Type B pancreatic cell (in vitro differentiated cells): ENCODE data around the gene MTNR1A. TPM values are rescaled to one million over a fixed set of nuclear protein-coding genes. Genes with fewer than 3 reads are reported as not detected.
A peak's percentile ranks its signal among the peaks of the same experiment; 100 is the strongest.

Experiments
- DNase-seq: peaks from one replicate; pipeline ENCODE4 v3.0.0; 2021; ENCODE audit warnings: mixed read lengths; ENCODE audit not compliant: unreplicated experiment; ENCODE audit errors: extremely low spot score
- H3K27ac Mint-ChIP-seq: 2 replicates; pipeline ENCODE4 v1.8.0; 2021; ENCODE audit warnings: mild to moderate bottlenecking, mixed read lengths
- H3K27me3 Mint-ChIP-seq: 2 replicates; pipeline ENCODE4 v1.8.0; 2021; ENCODE audit warnings: mixed read lengths
- H3K36me3 Mint-ChIP-seq: 2 replicates; pipeline ENCODE4 v1.8.0; 2021; ENCODE audit warnings: mixed read lengths
- H3K4me1 Mint-ChIP-seq: one replicate; pipeline ENCODE4 v1.8.0; 2021; ENCODE audit warnings: mixed read lengths; ENCODE audit not compliant: unreplicated experiment
- H3K4me3 Mint-ChIP-seq: 2 replicates; pipeline ENCODE4 v1.8.0; 2021; ENCODE audit warnings: mild to moderate bottlenecking, mixed read lengths
- H3K9me3 Mint-ChIP-seq: 2 replicates; pipeline ENCODE4 v1.8.0; 2021; ENCODE audit warnings: mixed read lengths
- total RNA-seq: library from RNA; stranded (reverse); gene quantifications from 2 replicates; pipeline ENCODE4 v1.2.1, GENCODE V29; 2021; ENCODE audit warnings: low replicate concordance
- TF ChIP-seq, protein P1 (sequence below): fragments of 200-600 bp; sonication (generic); conservative IDR thresholded peaks from 2 replicates; pipeline ENCODE4 v1.5.0; 2021; ENCODE audit warnings: antibody characterized with exemption, mild to moderate bottlenecking

MTNR1A gene
- total RNA-seq, 1 donor from 2014 or later: 0.39 TPM

GRCh38 chr4:186563761-186564160 is 8.4 kb upstream of the MTNR1A start:
- peaks cover 7% of the 10 kb centered on the region for H3K27me3 Mint-ChIP-seq
- DNase-seq: peak; percentile 8
- H3K4me1 Mint-ChIP-seq: no peaks in the 10 kb centered on the region
- TF ChIP-seq, protein P1, sequence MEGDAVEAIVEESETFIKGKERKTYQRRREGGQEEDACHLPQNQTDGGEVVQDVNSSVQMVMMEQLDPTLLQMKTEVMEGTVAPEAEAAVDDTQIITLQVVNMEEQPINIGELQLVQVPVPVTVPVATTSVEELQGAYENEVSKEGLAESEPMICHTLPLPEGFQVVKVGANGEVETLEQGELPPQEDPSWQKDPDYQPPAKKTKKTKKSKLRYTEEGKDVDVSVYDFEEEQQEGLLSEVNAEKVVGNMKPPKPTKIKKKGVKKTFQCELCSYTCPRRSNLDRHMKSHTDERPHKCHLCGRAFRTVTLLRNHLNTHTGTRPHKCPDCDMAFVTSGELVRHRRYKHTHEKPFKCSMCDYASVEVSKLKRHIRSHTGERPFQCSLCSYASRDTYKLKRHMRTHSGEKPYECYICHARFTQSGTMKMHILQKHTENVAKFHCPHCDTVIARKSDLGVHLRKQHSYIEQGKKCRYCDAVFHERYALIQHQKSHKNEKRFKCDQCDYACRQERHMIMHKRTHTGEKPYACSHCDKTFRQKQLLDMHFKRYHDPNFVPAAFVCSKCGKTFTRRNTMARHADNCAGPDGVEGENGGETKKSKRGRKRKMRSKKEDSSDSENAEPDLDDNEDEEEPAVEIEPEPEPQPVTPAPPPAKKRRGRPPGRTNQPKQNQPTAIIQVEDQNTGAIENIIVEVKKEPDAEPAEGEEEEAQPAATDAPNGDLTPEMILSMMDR: no peak
- H3K9me3 Mint-ChIP-seq: no peaks in the 10 kb centered on the region
- H3K4me3 Mint-ChIP-seq: no peak overlapping the region
- no peaks in the 10 kb centered on the region for H3K36me3 Mint-ChIP-seq
- no peak overlapping the region for H3K27ac Mint-ChIP-seq

DNA sequence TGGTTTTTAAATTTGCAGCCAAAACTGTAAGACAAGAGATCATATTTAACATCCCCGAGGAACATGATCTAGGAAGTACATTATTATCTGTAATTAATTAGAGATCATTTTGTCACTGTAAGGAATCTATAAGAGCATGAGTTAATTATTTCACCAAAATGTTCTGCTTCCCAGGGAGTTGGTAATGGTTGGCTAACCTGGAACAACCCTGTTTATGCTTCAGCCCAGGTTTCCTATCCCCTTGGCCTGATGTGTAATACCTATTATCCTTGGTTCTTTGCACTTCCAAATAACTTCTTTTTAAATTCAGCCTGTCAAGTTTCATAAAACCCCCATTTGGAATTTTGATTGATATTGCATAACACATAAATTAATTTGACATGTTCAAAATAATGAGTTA is 6.4 kb upstream of the MTNR1A start:
- no peak overlapping the region for H3K4me3 Mint-ChIP-seq
- H3K9me3 Mint-ChIP-seq: no peaks in the 10 kb centered on the region
- H3K27me3 Mint-ChIP-seq: peaks cover 22% of the 10 kb centered on the region
- DNase-seq: no peak
- TF ChIP-seq, protein P1: no peak
- H3K36me3 Mint-ChIP-seq: no peaks in the 10 kb centered on the region
- peaks cover 4% of the 10 kb centered on the region for H3K4me1 Mint-ChIP-seq
- no peak overlapping the region for H3K27ac Mint-ChIP-seq

GRCh38 chr4:186560647-186561046 is 5.3 kb upstream of the MTNR1A start:
- no peaks in the 10 kb centered on the region for H3K36me3 Mint-ChIP-seq
- H3K4me1 Mint-ChIP-seq: peaks cover 7% of the 10 kb centered on the region
- H3K9me3 Mint-ChIP-seq: no peaks in the 10 kb centered on the region
- H3K4me3 Mint-ChIP-seq: no peak overlapping the region
- DNase-seq: no peak
- H3K27ac Mint-ChIP-seq: no peak overlapping the region
- TF ChIP-seq, protein P1: no peak
- peaks cover 24% of the 10 kb centered on the region for H3K27me3 Mint-ChIP-seq

- peaks cover 47% of the 10 kb centered on the region for H3K27me3 Mint-ChIP-seq
- peaks cover 14% of the 10 kb centered on the region for H3K4me1 Mint-ChIP-seq
- peak overlapping the region; percentile 9 for H3K4me3 Mint-ChIP-seq
These were observed 2.1 kb upstream of the MTNR1A start for GRCh38 chr4:186557486-186557885.

GRCh38 chr4:186557061-186557460 is 1.7 kb upstream of the MTNR1A start:
- Mint-ChIP-seq H3K36me3 (no peaks in the 10 kb centered on the region), H3K27me3 (peaks cover 50% of the 10 kb centered on the region), H3K4me1 (peaks cover 14% of the 10 kb centered on the region), H3K27ac (no peak overlapping the region), H3K4me3 (peak overlapping the region; percentile 65), H3K9me3 (no peaks in the 10 kb centered on the region)
- TF ChIP-seq, protein P1: no peak
- no peak for DNase-seq

More at GRCh38 chr4:186557486-186557885, 2.1 kb upstream of the MTNR1A start:
- no peak for DNase-seq
- no peak overlapping the region for H3K27ac Mint-ChIP-seq
- no peaks in the 10 kb centered on the region for H3K9me3 Mint-ChIP-seq
- TF ChIP-seq, protein P1: no peak
- no peaks in the 10 kb centered on the region for H3K36me3 Mint-ChIP-seq

- H3K4me1 Mint-ChIP-seq: peaks cover 14% of the 10 kb centered on the region
- DNase-seq: no peak
- no peak overlapping the region for H3K27ac Mint-ChIP-seq
- H3K27me3 Mint-ChIP-seq: peaks cover 73% of the 10 kb centered on the region
- H3K9me3 Mint-ChIP-seq: no peaks in the 10 kb centered on the region
- no peaks in the 10 kb centered on the region for H3K36me3 Mint-ChIP-seq
- H3K4me3 Mint-ChIP-seq: peak overlapping the region; percentile 87
- TF ChIP-seq, protein P1: peak; percentile 68
These were observed 841 bp downstream of the MTNR1A start for GRCh38 chr4:186554539-186554913.
